Astrocyte (in vitro differentiated cells and primary cell): ENCODE measurements around the gene ALX1. TPM values are rescaled to one million over a fixed set of nuclear protein-coding genes. Genes with fewer than 3 reads are reported as not detected.

ENCODE experiments used
- DNase-seq: peaks from one replicate; pipeline ENCODE4 v3.0.0-alpha.2; 2010; ENCODE audit warnings: low read depth
- FAIRE-seq: peaks from 2 replicates; lab custom pipeline; 2011; peaks lifted over from hg19 to GRCh38; lab: Jason Lieb, UNC
- H2AFZ ChIP-seq: 2 replicates; pipeline ENCODE4 v1.6.0; 2012; ENCODE audit warnings: low read depth, low read length, inconsistent platforms
- H3K27ac ChIP-seq: 2 replicates; pipeline ENCODE4 v1.5.1; 2011; ENCODE audit warnings: low read depth, low read length, inconsistent platforms
- H3K27me3 ChIP-seq: 2 replicates; pipeline ENCODE4 v1.6.0; 2011; ENCODE audit warnings: low read length, inconsistent platforms; ENCODE audit not compliant: insufficient read depth
- H3K36me3 ChIP-seq: 2 replicates; pipeline ENCODE4 v1.5.1; 2011; ENCODE audit warnings: low read length, inconsistent platforms; ENCODE audit not compliant: insufficient read depth
- H3K4me1 ChIP-seq: 2 replicates; pipeline ENCODE4 v1.5.1; 2011; ENCODE audit warnings: low read length, inconsistent platforms; ENCODE audit not compliant: insufficient read depth
- H3K4me2 ChIP-seq: 2 replicates; pipeline ENCODE4 v1.6.0; 2012; ENCODE audit warnings: low read length, inconsistent platforms
- H3K4me3 ChIP-seq: 2 replicates; pipeline ENCODE4 v1.5.1; 2011; ENCODE audit warnings: low read depth, mild to moderate bottlenecking, low read length, inconsistent platforms; ENCODE audit not compliant: insufficient read depth
- H3K79me2 ChIP-seq: 2 replicates; pipeline ENCODE4 v1.6.0; 2012; ENCODE audit warnings: mild to moderate bottlenecking, low read length, inconsistent platforms; ENCODE audit not compliant: insufficient read depth
- H3K9ac ChIP-seq: 2 replicates; pipeline ENCODE4 v1.6.0; 2012; ENCODE audit warnings: mild to moderate bottlenecking, low read length, inconsistent platforms
- H3K9me3 ChIP-seq: 2 replicates; pipeline ENCODE4 v1.5.1; 2012; ENCODE audit warnings: low read depth, mild to moderate bottlenecking, low read length, inconsistent platforms; ENCODE audit not compliant: insufficient read depth
- H4K20me1 ChIP-seq: 2 replicates; pipeline ENCODE4 v1.6.0; 2012; ENCODE audit warnings: low read length, inconsistent platforms; ENCODE audit not compliant: insufficient read depth
- H3K27ac Mint-ChIP-seq: one replicate; pipeline ENCODE4 v1.8.0; 2021; ENCODE audit warnings: mild to moderate bottlenecking, mixed read lengths; ENCODE audit not compliant: unreplicated experiment
- H3K27me3 Mint-ChIP-seq: one replicate; pipeline ENCODE4 v1.8.0; 2021; ENCODE audit warnings: low read depth, mixed read lengths; ENCODE audit not compliant: unreplicated experiment
- H3K36me3 Mint-ChIP-seq: one replicate; pipeline ENCODE4 v1.8.0; 2021; ENCODE audit warnings: low read depth, mixed read lengths; ENCODE audit not compliant: unreplicated experiment
- H3K4me1 Mint-ChIP-seq: one replicate; pipeline ENCODE4 v1.8.0; 2021; ENCODE audit warnings: low read depth, mixed read lengths; ENCODE audit not compliant: unreplicated experiment
- H3K4me3 Mint-ChIP-seq: one replicate; pipeline ENCODE4 v1.8.0; 2021; ENCODE audit warnings: mild to moderate bottlenecking, moderate library complexity, mixed read lengths; ENCODE audit not compliant: unreplicated experiment
- H3K9me3 Mint-ChIP-seq: one replicate; pipeline ENCODE4 v1.8.0; 2021; ENCODE audit warnings: mild to moderate bottlenecking, mixed read lengths; ENCODE audit not compliant: unreplicated experiment
- EZH2 ChIP-seq: IDR thresholded peaks from 2 replicates; pipeline ENCODE4 v1.6.1; 2012; ENCODE audit warnings: mild to moderate bottlenecking, low read length, inconsistent platforms; ENCODE audit not compliant: insufficient read depth
- total RNA-seq: library from RNA; stranded (reverse); gene quantifications from 2 replicates; pipeline ENCODE4 v1.2.1, GENCODE V29; 2021
- TF ChIP-seq, protein P1 (sequence below): IDR thresholded peaks from 2 replicates; pipeline ENCODE4 v1.5.1; 2011; ENCODE audit warnings: low read depth, mild to moderate bottlenecking, inconsistent platforms, low read length, moderate library complexity; ENCODE audit not compliant: insufficient read depth

ALX1 gene
- total RNA-seq, 1 donor from 2014 or later: 1.4 TPM

DNA sequence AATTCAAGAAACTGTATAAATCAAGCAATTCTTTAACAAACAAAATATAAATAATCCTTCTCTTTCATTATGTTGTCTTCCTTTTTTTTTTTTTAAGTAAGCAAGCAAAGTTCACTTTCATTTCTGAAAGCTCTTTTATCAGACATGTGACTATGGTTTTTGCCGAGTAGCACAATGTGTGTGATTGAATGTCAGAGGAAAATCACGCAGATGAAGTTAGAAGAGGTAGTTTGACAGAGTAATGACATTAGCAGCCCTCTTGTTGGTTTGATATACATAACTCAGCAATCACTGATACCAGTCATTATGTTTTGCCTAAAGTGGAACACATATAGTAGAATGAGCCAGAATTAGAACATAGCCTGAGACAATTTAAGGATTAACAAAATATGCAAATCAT is 19.0 kb downstream of the ALX1 start:
- Histone ChIP-seq H4K20me1 (no peaks in the 10 kb centered on the region), H3K9me3 (no peaks in the 10 kb centered on the region), H3K27me3 (no peaks in the 10 kb centered on the region), H3K9ac (no peak overlapping the region), H3K4me3 (no peak overlapping the region), H2AFZ (no peak overlapping the region), H3K36me3 (no peaks in the 10 kb centered on the region), H3K27ac (no peak overlapping the region), H3K79me2 (no peaks in the 10 kb centered on the region), H3K4me1 (no peaks in the 10 kb centered on the region), H3K4me2 (no peak overlapping the region)
- TF ChIP-seq, protein P1, sequence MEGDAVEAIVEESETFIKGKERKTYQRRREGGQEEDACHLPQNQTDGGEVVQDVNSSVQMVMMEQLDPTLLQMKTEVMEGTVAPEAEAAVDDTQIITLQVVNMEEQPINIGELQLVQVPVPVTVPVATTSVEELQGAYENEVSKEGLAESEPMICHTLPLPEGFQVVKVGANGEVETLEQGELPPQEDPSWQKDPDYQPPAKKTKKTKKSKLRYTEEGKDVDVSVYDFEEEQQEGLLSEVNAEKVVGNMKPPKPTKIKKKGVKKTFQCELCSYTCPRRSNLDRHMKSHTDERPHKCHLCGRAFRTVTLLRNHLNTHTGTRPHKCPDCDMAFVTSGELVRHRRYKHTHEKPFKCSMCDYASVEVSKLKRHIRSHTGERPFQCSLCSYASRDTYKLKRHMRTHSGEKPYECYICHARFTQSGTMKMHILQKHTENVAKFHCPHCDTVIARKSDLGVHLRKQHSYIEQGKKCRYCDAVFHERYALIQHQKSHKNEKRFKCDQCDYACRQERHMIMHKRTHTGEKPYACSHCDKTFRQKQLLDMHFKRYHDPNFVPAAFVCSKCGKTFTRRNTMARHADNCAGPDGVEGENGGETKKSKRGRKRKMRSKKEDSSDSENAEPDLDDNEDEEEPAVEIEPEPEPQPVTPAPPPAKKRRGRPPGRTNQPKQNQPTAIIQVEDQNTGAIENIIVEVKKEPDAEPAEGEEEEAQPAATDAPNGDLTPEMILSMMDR: no peak
- no peak for TF ChIP-seq EZH2
- FAIRE-seq (no peak), DNase-seq (no peak)
- Mint-ChIP-seq H3K27ac (no peak overlapping the region), H3K9me3 (no peaks in the 10 kb centered on the region), H3K4me3 (no peak overlapping the region), H3K36me3 (no peaks in the 10 kb centered on the region), H3K27me3 (no peaks in the 10 kb centered on the region), H3K4me1 (no peaks in the 10 kb centered on the region)

DNA sequence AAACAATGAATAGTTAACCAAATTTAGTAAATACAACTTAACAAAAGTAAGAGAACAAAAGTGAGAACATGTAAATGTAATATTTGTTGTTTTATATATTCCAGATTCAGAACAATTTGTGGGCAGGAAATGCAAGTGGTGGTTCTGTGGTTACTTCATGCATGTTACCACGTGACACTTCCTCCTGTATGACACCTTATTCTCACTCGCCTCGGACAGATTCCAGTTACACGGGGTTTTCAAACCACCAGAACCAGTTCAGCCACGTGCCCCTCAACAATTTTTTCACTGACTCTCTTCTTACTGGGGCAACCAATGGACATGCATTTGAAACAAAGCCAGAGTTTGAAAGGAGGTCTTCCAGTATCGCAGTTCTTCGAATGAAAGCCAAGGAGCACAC is 21.0 kb downstream of the ALX1 start:
- H3K4me2 ChIP-seq: no peak overlapping the region
- H3K4me3 ChIP-seq: no peak overlapping the region
- no peaks in the 10 kb centered on the region for H3K4me1 ChIP-seq
- Mint-ChIP-seq H3K4me1 (no peaks in the 10 kb centered on the region), H3K36me3 (no peaks in the 10 kb centered on the region), H3K4me3 (no peak overlapping the region), H3K27ac (no peak overlapping the region), H3K9me3 (no peaks in the 10 kb centered on the region), H3K27me3 (no peaks in the 10 kb centered on the region)
- H3K27me3 ChIP-seq: no peaks in the 10 kb centered on the region
- H3K36me3 ChIP-seq: no peaks in the 10 kb centered on the region
- DNase-seq: no peak
- H3K9me3 ChIP-seq: no peaks in the 10 kb centered on the region
- no peaks in the 10 kb centered on the region for H4K20me1 ChIP-seq
- H2AFZ ChIP-seq: no peak overlapping the region
- H3K27ac ChIP-seq: no peak overlapping the region
- no peak for FAIRE-seq
- H3K79me2 ChIP-seq: no peaks in the 10 kb centered on the region
- TF ChIP-seq EZH2: no peak
- TF ChIP-seq, protein P1: no peak
- H3K9ac ChIP-seq: no peak overlapping the region

DNA sequence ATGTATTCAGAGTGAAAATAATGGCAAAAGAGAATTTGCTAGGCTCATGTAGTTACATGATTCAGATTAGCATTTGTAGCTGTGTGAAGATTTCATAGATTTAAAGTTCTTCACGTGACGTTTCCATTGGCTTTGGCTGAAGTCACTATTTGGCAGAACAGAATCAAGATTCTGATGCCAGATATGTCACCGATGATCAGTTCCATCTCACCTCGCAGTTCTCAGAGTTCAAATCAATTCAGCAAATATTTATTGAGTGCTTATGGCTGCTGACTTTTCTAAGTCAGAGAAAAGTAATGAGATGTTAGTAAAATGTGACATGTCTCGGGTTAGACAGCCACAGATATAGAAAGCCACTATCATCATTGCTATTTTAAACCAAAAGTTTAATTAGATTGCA is 28.4 kb downstream of the ALX1 start:
- Histone ChIP-seq H3K27ac (no peak overlapping the region), H3K4me3 (no peak overlapping the region), H2AFZ (no peak overlapping the region), H3K4me1 (no peaks in the 10 kb centered on the region), H3K79me2 (no peaks in the 10 kb centered on the region), H3K4me2 (no peak overlapping the region), H3K27me3 (no peaks in the 10 kb centered on the region), H3K36me3 (no peaks in the 10 kb centered on the region), H3K9me3 (no peaks in the 10 kb centered on the region), H3K9ac (no peak overlapping the region), H4K20me1 (no peaks in the 10 kb centered on the region)
- H3K36me3 Mint-ChIP-seq: no peaks in the 10 kb centered on the region
- H3K27me3 Mint-ChIP-seq: no peaks in the 10 kb centered on the region
- no peaks in the 10 kb centered on the region for H3K9me3 Mint-ChIP-seq
- DNase-seq (no peak), FAIRE-seq (no peak)
- no peak overlapping the region for H3K27ac Mint-ChIP-seq
- no peak for TF ChIP-seq EZH2
- TF ChIP-seq, protein P1: no peak
- no peaks in the 10 kb centered on the region for H3K4me1 Mint-ChIP-seq
- no peak overlapping the region for H3K4me3 Mint-ChIP-seq
